Activated T-cell treated with anti-CD3 and anti-CD28 coated beads for 1 hour (primary cell): ENCODE data around the gene ATF7.
"Not testable (repeated sequence)": the region's sequence is repeated elsewhere in the genome, so short reads cannot be mapped to it uniquely, and the experiment has no call there.

ENCODE experiments used
- DNase-seq: peaks from one replicate; pipeline ENCODE4 v3.0.0-alpha.2; 2020; ENCODE audit warnings: low read depth

ATF7 gene

DNA sequence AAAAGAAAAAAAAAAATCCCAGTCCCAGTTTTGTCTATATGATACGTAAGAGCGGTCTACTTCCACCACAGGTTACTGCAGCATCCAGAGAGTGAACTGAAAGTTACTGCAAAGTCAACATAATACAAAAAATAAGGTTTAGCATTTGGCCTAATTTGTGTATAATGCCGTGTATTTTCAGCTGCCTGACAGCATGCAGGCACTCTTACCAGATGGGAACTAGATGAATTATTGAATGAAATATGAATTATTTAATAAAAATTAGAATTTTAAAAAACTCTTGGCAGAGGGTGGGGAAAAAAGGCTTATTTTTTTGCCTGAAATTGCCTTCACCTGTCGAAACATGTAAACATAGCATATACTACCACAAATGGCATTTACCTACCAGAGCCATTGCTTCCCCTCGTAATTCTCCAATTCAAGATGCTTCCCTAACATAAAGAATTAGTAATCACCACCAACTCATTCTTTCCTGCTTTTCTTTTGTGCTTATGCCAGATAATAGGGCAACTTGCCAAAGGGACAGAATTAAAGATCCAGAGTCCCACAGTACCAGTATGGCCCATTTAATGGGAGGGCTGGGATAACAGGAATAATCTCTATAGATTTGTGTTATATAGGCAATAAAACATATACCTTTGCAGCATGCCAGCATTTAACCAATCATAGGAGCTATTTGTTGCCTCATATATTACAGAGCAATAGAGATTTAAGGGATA lies 31.1 kb downstream of the ATF7 start:
- DNase-seq: no peak

- DNase-seq: no peak
Measured at GRCh38 chr12:53593707-53594106, 32.5 kb downstream of the ATF7 start.

- DNase-seq: no peak
Measured at GRCh38 chr12:53593031-53593430, 33.2 kb downstream of the ATF7 start.

DNA sequence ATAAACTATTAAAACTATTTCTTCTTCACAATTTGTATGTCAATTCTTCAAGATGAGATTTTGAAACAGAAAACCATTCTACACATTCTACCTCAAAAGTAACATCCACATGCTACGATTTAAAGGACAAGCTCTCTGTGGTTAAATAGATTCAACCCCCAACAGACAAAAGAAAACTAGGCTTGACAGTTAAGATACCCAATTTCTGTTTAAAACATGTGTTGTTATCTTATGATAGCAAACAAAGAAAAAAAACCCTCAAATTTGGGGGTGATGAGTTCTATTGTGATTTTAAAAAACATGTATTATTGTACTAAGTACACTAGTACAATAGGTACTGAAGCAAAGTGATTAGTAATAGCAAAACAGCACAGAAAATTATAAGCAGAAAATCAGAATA lies 33.8 kb downstream of the ATF7 start:
- no peak for DNase-seq

- DNase-seq: no peak
Measured at GRCh38 chr12:53591301-53592206, 34.6 kb downstream of the ATF7 start.

GRCh38 chr12:53590652-53591051 lies 35.5 kb downstream of the ATF7 start:
- no peak for DNase-seq

GRCh38 chr12:53589915-53590314 lies 36.3 kb downstream of the ATF7 start:
- DNase-seq: no peak

DNA sequence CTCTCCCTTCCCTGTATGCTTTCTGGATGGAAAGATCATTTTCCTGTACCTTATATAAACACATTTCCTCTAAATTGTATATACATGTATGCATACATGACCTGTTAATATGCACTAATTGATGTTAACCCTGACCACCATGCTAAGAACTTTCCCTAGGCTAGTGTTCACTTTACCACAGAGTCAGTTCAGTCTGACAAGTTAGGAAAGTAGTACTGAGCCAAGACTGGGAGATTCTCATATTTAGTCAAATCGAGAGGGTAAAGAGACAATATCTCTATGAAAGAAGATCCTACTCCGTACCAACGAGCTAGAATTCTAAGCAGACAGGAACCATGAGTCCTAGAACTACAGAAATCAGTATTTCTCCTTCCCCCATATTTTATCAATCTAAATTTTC lies 36.8 kb downstream of the ATF7 start:
- DNase-seq: no peak

DNA sequence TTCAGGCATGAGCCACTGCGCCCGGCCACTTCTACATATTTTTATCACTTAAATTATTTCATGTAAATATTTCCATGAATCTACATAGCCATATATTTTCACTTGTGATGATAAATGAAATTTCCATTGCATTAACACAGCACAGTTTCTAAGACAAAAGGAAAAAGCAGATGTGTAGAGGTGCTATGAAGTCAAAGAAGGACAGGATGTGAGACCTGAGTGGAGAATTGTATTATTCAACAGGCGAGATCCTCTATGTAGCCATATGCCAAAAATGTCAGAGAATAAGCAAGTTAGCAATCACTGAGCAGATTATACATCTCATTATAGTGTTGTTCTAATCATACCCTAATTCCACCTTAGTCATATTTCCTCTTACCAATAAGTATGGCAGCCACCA lies 38.1 kb downstream of the ATF7 start:
- DNase-seq: no peak

- no peak for DNase-seq
Measured at GRCh38 chr12:53586745-53587144, 39.4 kb downstream of the ATF7 start.

DNA sequence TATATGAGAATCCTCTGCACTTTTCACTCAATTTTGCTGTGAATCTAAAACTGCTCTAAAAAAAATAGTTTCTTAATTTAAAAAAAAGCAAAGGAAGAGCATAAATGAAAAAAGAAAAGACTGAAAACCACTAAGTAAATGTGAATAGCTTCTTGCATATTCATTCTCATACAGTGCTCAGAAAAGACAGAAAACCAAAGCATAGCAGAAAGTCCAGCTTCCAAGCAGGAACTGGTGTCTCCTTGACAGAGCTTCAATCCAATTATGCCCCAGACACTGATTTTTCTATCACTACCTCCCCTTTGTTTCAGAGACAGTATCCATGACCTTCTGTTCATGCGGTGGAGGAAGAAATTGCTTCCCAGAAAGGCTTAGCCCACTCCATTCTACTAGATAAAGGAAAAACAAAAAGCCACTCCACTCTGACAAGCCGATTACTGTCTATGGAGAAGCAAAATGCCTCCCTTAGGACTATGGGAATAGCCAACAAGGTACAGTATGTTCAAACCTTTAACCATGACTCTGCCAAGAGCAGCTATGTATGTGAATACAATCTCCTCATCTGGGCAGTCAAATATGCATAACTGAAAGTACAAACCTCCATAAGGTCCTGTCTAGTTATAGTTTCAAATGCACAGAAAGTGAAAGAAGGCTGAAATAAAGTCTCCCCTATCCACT lies 40.6 kb downstream of the ATF7 start:
- no peak for DNase-seq

GRCh38 chr12:53579545-53579955 lies 46.6 kb downstream of the ATF7 start:
- DNase-seq: no peak

- DNase-seq: no peak
Measured at GRCh38 chr12:53578783-53579182, 47.4 kb downstream of the ATF7 start.

DNA sequence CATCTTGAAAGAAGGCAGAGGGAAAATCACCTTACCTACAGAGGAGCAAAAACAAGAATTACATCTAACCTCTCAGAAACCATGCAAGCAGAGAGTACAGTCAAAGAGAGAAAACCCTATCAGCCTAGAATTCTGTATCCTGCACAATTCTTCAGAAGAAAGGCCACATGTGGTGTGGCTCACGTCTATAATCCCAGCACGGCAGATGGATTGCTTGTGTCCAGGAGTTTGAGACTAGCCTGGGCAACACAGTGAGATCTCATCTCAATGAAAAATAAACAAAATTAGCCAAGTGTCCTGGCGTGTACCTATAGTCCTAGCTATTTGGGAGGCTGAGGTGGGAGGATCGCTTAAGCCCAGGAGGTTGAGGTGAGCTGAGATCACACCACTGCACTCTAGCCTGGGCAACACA lies 48.2 kb downstream of the ATF7 start:
- no peak for DNase-seq

DNA sequence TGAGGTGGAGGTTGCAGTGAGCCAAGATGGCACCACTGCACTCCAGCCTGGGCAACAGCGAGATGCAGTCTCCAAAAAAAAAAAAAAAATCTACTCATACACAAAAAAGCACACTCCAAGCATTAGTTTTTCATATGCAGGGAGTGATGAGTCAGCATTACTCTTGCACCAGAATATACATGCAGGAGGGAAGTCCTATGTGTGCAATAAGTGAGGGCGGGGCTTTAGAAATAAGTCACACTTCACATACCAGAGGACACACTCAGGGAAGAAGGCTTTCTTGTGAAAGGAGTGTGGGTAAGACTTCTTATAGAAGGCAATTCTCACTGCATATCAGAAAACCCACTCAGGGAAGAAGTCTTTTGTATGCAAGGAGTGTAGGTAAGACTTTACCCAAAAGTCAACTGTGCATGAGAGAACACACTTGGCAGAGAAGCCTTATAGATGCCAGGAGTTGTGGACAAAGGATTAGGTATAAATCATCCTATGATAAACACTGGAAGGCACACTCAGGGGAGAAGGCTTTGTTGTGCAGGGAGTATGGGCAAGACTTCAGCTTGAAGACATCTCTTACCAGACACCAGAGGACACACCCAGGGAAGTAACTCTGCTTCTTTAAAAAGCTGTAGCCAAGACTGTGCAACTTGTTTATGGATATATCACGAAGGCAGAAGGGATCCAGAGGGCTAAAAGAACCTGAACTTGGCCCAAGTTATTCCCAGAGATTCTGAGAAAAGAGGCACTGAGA lies 50.5 kb downstream of the ATF7 start:
- DNase-seq: no peak

- no peak for DNase-seq
Measured at GRCh38 chr12:53572134-53572758, 53.9 kb downstream of the ATF7 start.

DNA sequence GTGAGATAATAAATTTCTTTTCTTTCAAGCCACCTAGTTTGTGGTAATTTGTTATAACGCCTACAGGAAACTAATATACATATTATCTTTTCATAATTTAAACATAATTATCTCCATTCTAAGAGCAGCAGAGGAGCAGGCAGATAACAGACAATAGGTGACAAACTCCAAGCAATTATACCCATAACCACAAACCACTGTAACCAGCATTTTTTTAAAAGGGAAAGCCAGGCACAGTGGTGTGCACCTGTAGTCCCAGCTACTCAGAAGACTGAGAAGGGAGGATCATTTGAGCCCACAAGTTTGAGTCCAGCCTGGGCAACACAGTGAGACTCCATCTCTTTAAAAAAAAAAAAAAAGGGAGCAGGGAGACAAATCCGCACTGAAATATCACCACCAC lies 54.9 kb downstream of the ATF7 start:
- DNase-seq: no peak

DNA sequence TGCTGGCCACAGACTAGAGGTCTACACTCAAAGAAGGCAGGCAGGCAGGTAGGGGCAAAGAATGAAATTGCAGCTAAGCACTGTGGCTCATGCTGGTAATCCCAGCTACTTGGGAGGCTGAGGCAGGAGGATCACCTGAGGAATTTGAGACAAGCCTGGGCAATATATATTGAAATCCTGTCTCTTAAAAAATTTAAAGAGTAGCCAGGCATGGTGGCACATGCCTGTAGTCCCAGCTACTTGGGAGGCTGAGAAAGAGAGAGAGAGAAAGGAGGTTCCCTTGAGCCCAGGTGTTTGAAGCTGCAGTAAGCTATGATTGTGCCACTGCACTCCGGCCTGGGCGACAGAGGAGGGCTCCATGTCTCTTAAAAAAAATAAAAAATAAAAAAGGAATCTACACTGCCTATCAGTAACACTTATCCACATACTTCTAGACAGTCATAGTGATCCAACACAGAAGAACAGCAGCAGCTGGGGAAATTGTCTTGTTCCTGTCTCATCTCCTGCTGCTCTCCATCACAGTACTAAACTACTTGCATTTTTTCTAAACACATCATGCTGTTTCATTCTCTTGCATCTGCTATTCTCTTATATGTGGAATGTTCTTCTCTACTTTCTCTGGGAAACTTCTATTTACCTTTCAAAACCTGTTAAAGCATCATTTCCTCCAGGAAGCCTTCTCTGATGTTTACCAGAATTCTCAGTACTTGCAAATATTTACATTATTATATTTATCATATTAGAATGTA lies 57.2 kb downstream of the ATF7 start:
- no peak for DNase-seq

DNA sequence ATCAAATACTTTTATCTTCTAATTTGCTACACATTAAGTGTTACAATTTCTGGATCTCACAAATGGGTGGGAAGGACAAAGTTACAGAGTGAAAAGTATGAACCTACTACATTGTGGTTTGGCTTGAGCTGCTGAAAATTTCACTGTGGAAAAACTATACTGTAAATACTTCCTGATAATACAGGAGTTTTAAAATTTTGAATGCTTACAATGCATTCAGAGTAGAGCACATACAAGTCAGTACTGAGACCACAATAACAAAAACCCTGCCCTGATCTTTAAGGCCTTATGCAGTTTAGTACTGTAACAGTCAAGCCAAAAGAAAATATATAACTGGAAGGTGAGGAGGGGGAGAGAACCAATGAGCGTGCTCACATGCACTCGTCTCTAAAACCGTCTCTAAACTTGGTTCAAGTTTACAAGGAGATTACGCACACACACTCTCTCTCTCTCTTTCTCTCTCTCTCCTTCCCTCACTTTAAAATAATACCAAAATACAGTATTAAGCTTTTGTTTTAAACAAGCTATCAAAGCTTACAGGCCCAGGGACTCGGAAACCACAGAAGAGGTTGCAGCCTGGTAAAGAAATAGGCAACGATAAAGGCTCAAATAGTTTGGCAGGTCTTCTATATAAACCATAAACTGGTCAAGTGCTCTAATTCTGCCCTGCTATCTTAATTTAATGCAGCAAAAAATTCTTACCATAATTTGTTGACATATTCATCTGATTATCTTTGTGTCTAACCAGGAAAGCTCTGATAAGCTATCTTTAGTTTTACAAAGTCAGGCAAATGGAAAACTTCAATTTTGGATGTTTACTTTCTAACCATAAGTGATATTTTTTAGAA lies 58.0 kb downstream of the ATF7 start:
- no peak for DNase-seq

GRCh38 chr12:53565376-53565775 lies 60.8 kb downstream of the ATF7 start:
- DNase-seq: not testable (repeated sequence)
